ENCODE measurements around the gene EFHB. TPM values are rescaled to one million over a fixed set of nuclear protein-coding genes. Genes with fewer than 3 reads are reported as not detected.

EFHB gene
- total RNA-seq, 2 experiments from 2014 or later, result 0.86 TPM; not detected in 1

DNA sequence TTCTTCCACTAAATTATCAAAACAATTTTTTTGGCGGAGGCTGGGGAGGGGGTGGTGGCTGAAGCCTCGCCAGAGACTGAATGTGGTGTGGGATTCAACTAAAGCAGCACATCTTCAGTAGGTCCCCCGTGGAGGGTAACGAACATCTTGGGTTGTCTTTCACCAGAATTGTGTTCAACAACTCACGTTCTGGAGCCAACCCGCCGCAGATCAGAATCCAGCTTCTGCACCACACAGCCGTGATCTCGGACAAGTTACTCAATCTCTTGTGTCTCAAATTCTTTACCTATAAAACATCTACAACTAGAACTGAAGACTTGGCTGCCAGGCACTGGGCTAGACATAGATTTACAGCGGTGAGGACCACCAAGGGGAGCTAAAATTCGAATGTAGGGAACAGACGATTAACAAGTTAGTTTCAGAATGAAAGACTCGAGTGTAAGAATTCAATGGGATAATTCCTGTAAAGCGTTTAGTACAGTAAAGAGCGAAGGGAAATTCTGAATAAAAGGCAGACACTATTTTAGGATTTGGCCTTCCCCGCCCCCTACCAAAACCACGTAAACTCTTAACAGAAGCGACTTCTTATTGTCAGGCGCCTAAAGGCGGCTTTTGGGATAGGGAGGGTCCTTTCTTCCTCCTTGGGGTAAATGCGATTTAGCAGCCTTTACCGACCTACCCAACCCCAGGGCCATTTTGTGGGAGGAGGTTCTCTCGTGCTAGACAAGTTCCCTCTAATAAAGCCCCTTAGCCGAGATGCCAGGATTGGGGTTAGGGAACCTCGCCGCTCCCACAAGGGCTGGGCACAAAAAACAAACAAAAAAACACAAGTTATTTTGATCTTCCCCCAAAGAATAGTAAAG lies 12.2 kb upstream of the EFHB start:
- H3K36me3 ChIP-seq (ENCODE audit: insufficient read depth, low read length), result peaks cover 12% of the 10 kb centered on the region
- no peak for TF ChIP-seq CTCF (conservative IDR thresholded peaks at IDR 0.05; ENCODE audit: low read length)
- no peak for TF ChIP-seq EZH2phosphoT487 (IDR thresholded peaks at IDR 0.05; ENCODE audit: borderline replicate concordance, low read depth, low read length)
- DNase-seq (ENCODE audit: low spot score), result no peak
- H3K27ac ChIP-seq (ENCODE audit: low read depth, low read length, poor library complexity, severe bottlenecking), result peak overlapping the region; percentile 73
- peaks cover 30% of the 10 kb centered on the region for H3K4me1 ChIP-seq (ENCODE audit: insufficient read depth, low read length, poor library complexity, severe bottlenecking)
- peaks cover 39% of the 10 kb centered on the region for H3K79me2 ChIP-seq (ENCODE audit: insufficient read depth, low read depth, low read length)
- BruUV-seq (replicated peaks), result TSS peak; percentile 97
- peak overlapping the region; percentile 91 for H3K4me3 ChIP-seq (ENCODE audit: low read depth, low read length, poor library complexity, severe bottlenecking)
- intact Hi-C loops (cut with micrococcal nuclease; ENCODE audit: unreplicated experiment), result loop anchor here (10.0 kb wide), 1 partner anchor 401 kb away; no protein-coding TSS in a partner anchor
- H3K4me2 ChIP-seq (ENCODE audit: low read length), result peak overlapping the region; percentile 75
- peaks cover 18% of the 10 kb centered on the region for H4K20me1 ChIP-seq (ENCODE audit: insufficient read depth, low read length)
- H3K9me3 ChIP-seq (ENCODE audit: low read length), result no peaks in the 10 kb centered on the region
- H2AFZ ChIP-seq (ENCODE audit: low read length), result peak overlapping the region; percentile 96
- CTCF ChIA-PET (ENCODE audit: unreplicated experiment), result no interaction called here
- POLR2A ChIA-PET, result interaction anchor here (0.5 to 2.8 kb wide), 7 partner anchors 96 to 1701 kb away, joined by 3 to 11 read pairs (median 4); partner anchors contain the start of gene SGO1
- H3K9me2 ChIP-seq (ENCODE audit: insufficient read depth, low read length), result no peaks in the 10 kb centered on the region

- peaks cover 5% of the 10 kb centered on the region; the same call in 1 of the 2 replicates for H3K36me3 ChIP-seq (ENCODE audit: insufficient read depth, low read length)
- H4K20me1 ChIP-seq (ENCODE audit: insufficient read depth, low read length), result peaks cover 18% of the 10 kb centered on the region
- intact Hi-C loops (cut with micrococcal nuclease; ENCODE audit: unreplicated experiment), result loop anchor here (10.0 kb wide), 1 partner anchor 401 kb away; no protein-coding TSS in a partner anchor
- H3K4me1 ChIP-seq (ENCODE audit: insufficient read depth, low read length, poor library complexity, severe bottlenecking), result peaks cover 30% of the 10 kb centered on the region
- no TSS peak for BruUV-seq (replicated peaks)
- no peak overlapping the region for H2AFZ ChIP-seq (ENCODE audit: low read length)
- no peaks in the 10 kb centered on the region for H3K9me2 ChIP-seq (ENCODE audit: insufficient read depth, low read length)
- peaks cover 32% of the 10 kb centered on the region for H3K79me2 ChIP-seq (ENCODE audit: insufficient read depth, low read depth, low read length)
- CTCF ChIA-PET (ENCODE audit: unreplicated experiment), result no interaction called here
- no peak for TF ChIP-seq CTCF (conservative IDR thresholded peaks at IDR 0.05; ENCODE audit: low read length)
- TF ChIP-seq EZH2phosphoT487 (IDR thresholded peaks at IDR 0.05; ENCODE audit: borderline replicate concordance, low read depth, low read length), result no peak
- DNase-seq (ENCODE audit: low spot score), result no peak
- H3K4me2 ChIP-seq (ENCODE audit: low read length), result peak overlapping the region; percentile 75; the same call in 1 of the 2 replicates
- H3K9me3 ChIP-seq (ENCODE audit: low read length), result no peaks in the 10 kb centered on the region
- H3K27ac ChIP-seq (ENCODE audit: low read depth, low read length, poor library complexity, severe bottlenecking), result no peak overlapping the region
- H3K4me3 ChIP-seq (ENCODE audit: low read depth, low read length, poor library complexity, severe bottlenecking), result no peak overlapping the region
- POLR2A ChIA-PET, result interaction anchor here (0.7 to 2.8 kb wide), 6 partner anchors 96 to 1701 kb away, joined by 3 to 11 read pairs (median 4); partner anchors contain the start of gene SGO1
Observed at GRCh38 chr3:19945534-19945933, 11.5 kb upstream of the EFHB start.

GRCh38 chr3:19940643-19941042 lies 6.6 kb upstream of the EFHB start:
- intact Hi-C loops (cut with micrococcal nuclease; ENCODE audit: unreplicated experiment), result loop anchor here (10.0 kb wide), 1 partner anchor 396 kb away; no protein-coding TSS in a partner anchor
- POLR2A ChIA-PET, result no interaction called here

More at GRCh38 chr3:19940643-19941042, 6.6 kb upstream of the EFHB start:
- H3K27ac ChIP-seq (ENCODE audit: low read depth, low read length, poor library complexity, severe bottlenecking), result no peak overlapping the region
- no peak overlapping the region for H3K4me2 ChIP-seq (ENCODE audit: low read length)
- CTCF ChIA-PET (ENCODE audit: unreplicated experiment), result no interaction called here
- no peak overlapping the region for H2AFZ ChIP-seq (ENCODE audit: low read length)
- H3K4me3 ChIP-seq (ENCODE audit: low read depth, low read length, poor library complexity, severe bottlenecking), result no peak overlapping the region
- BruUV-seq (replicated peaks), result no TSS peak
- H3K9me3 ChIP-seq (ENCODE audit: low read length), result no peaks in the 10 kb centered on the region
- no peaks in the 10 kb centered on the region for H3K36me3 ChIP-seq (ENCODE audit: insufficient read depth, low read length)
- no peak for DNase-seq (ENCODE audit: low spot score)
- no peaks in the 10 kb centered on the region for H3K79me2 ChIP-seq (ENCODE audit: insufficient read depth, low read depth, low read length)
- no peaks in the 10 kb centered on the region for H4K20me1 ChIP-seq (ENCODE audit: insufficient read depth, low read length)
- H3K4me1 ChIP-seq (ENCODE audit: insufficient read depth, low read length, poor library complexity, severe bottlenecking), result no peaks in the 10 kb centered on the region
- no peaks in the 10 kb centered on the region for H3K9me2 ChIP-seq (ENCODE audit: insufficient read depth, low read length)
- TF ChIP-seq CTCF (conservative IDR thresholded peaks at IDR 0.05; ENCODE audit: low read length), result no peak
